HEK293 (cell line): ENCODE data around the gene CCM2.

Source experiments
- CTCF ChIA-PET: fragments of 350-600 bp; formaldehyde crosslinking; extraction: SDS; loops from one replicate; lab custom pipeline; 2021; ENCODE audit warnings: antibody characterized with exemption; lab: Yijun Ruan, JAX
- POLR2A ChIA-PET: fragments of 300-600 bp; formaldehyde crosslinking; extraction: SDS; loops from one replicate; lab custom pipeline; 2020; ENCODE audit warnings: antibody characterized with exemption, inconsistent platforms; lab: Yijun Ruan, JAX
- H3K27ac ChIP-seq: fragments of 200-500 bp; sonication (Bioruptor generic); 2 replicates; pipeline ENCODE4 v1.5.1; 2014; ENCODE audit warnings: low read depth, low read length, control low read depth, inconsistent platforms; ENCODE audit errors: extremely low read depth
- H3K36me3 ChIP-seq, 2 experiments: fragments of 200-500 bp in 1 of 2; sonication (Bioruptor generic) in 1 of 2; 1 replicate in 1 of 2; 2 replicates in 1 of 2; pipeline ENCODE4 v1.5.1; 2014 to 2017; ENCODE audit warnings: inconsistent platforms in 2 of 2, low read length in 2 of 2; ENCODE audit not compliant: control insufficient read depth in 2 of 2, insufficient read depth in 1 of 2
- H3K4me1 ChIP-seq: fragments of 200-500 bp; sonication (Bioruptor generic); 2 replicates; pipeline ENCODE4 v1.5.1; 2014; ENCODE audit warnings: mild to moderate bottlenecking, low read length, inconsistent platforms; ENCODE audit not compliant: control insufficient read depth, insufficient read depth
- H3K4me3 ChIP-seq: 2 replicates; pipeline ENCODE4 v1.5.1; 2011; ENCODE audit warnings: low read depth, mild to moderate bottlenecking, control low read depth, low read length, moderate library complexity
- H3K9me3 ChIP-seq: fragments of 200-500 bp; sonication (Bioruptor generic); 2 replicates; pipeline ENCODE4 v1.5.1; 2014; ENCODE audit warnings: low read depth, low read length, inconsistent platforms; ENCODE audit not compliant: control insufficient read depth, insufficient read depth
- HOXA7 ChIP-seq: sonication (generic); formaldehyde crosslinking; IDR thresholded peaks from 2 replicates; pipeline ENCODE4 v1.8.1; 2022; ENCODE audit warnings: missing genetic modification reagents, borderline replicate concordance
- KLF8 ChIP-seq: fragments of 450-650 bp; formaldehyde crosslinking; IDR thresholded peaks from 2 replicates; pipeline ENCODE4 v1.5.1; 2016; ENCODE audit warnings: missing biosample characterization, missing genetic modification characterization
- MYNN ChIP-seq: fragments of 450-650 bp; formaldehyde crosslinking; IDR thresholded peaks from 2 replicates; pipeline ENCODE4 v1.5.1; 2016; ENCODE audit warnings: missing biosample characterization, missing genetic modification characterization, borderline replicate concordance
- OSR2 ChIP-seq: fragments of 450-650 bp; formaldehyde crosslinking; IDR thresholded peaks from 2 replicates; pipeline ENCODE4 v1.5.1; 2016; ENCODE audit warnings: missing biosample characterization, missing genetic modification characterization
- SCRT1 ChIP-seq: fragments of 450-650 bp; formaldehyde crosslinking; IDR thresholded peaks from 2 replicates; pipeline ENCODE4 v1.5.1; 2016; ENCODE audit warnings: missing biosample characterization, missing genetic modification characterization, borderline replicate concordance
- SCRT2 ChIP-seq: fragments of 450-650 bp; formaldehyde crosslinking; IDR thresholded peaks from 2 replicates; pipeline ENCODE4 v1.5.1; 2016; ENCODE audit warnings: missing biosample characterization, missing genetic modification characterization
- ZBTB10 ChIP-seq: fragments of 450-650 bp; formaldehyde crosslinking; IDR thresholded peaks from 2 replicates; pipeline ENCODE4 v1.5.1; 2016; ENCODE audit warnings: missing biosample characterization, missing genetic modification characterization
- ZBTB21 ChIP-seq: fragments of 450-650 bp; formaldehyde crosslinking; IDR thresholded peaks from 2 replicates; pipeline ENCODE4 v1.5.1; 2017; ENCODE audit warnings: missing biosample characterization, missing genetic modification characterization
- ZBTB6 ChIP-seq: fragments of 450-650 bp; formaldehyde crosslinking; IDR thresholded peaks from 2 replicates; pipeline ENCODE4 v1.5.1; 2017; ENCODE audit warnings: missing biosample characterization, missing genetic modification characterization
- ZNF112 ChIP-seq: fragments of 450-650 bp; formaldehyde crosslinking; IDR thresholded peaks from 2 replicates; pipeline ENCODE4 v1.5.0; 2017; ENCODE audit warnings: missing biosample characterization, missing genetic modification characterization
- ZNF2 ChIP-seq: fragments of 450-650 bp; formaldehyde crosslinking; IDR thresholded peaks from 2 replicates; pipeline ENCODE4 v1.5.1; 2016; ENCODE audit warnings: missing biosample characterization, missing genetic modification characterization
- ZNF302 ChIP-seq: fragments of 450-650 bp; formaldehyde crosslinking; IDR thresholded peaks from 2 replicates; pipeline ENCODE4 v1.5.1; 2016; ENCODE audit warnings: missing biosample characterization, missing genetic modification characterization, low read depth
- ZNF423 ChIP-seq: fragments of 450-650 bp; formaldehyde crosslinking; IDR thresholded peaks from 2 replicates; pipeline ENCODE4 v1.5.1; 2016; ENCODE audit warnings: missing biosample characterization, missing genetic modification characterization
- ZNF433 ChIP-seq: fragments of 450-650 bp; formaldehyde crosslinking; IDR thresholded peaks from 2 replicates; pipeline ENCODE4 v1.5.1; 2016; ENCODE audit warnings: missing biosample characterization, missing genetic modification characterization, low read depth
- ZNF473 ChIP-seq: fragments of 450-650 bp; formaldehyde crosslinking; IDR thresholded peaks from 2 replicates; pipeline ENCODE4 v1.5.1; 2017; ENCODE audit warnings: missing biosample characterization, missing genetic modification characterization
- ZNF521 ChIP-seq: fragments of 450-650 bp; formaldehyde crosslinking; IDR thresholded peaks from 2 replicates; pipeline ENCODE4 v1.5.1; 2017; ENCODE audit warnings: missing biosample characterization, mild to moderate bottlenecking, missing genetic modification characterization
- ZNF548 ChIP-seq: fragments of 450-650 bp; formaldehyde crosslinking; IDR thresholded peaks from 2 replicates; pipeline ENCODE4 v1.5.1; 2016; ENCODE audit warnings: missing biosample characterization, missing genetic modification characterization
- ZNF558 ChIP-seq: fragments of 450-650 bp; formaldehyde crosslinking; IDR thresholded peaks from 2 replicates; pipeline ENCODE4 v1.5.1; 2016; ENCODE audit warnings: missing biosample characterization, missing genetic modification characterization
- ZNF658 ChIP-seq: fragments of 450-650 bp; formaldehyde crosslinking; IDR thresholded peaks from 2 replicates; pipeline ENCODE4; 2016; ENCODE audit warnings: missing biosample characterization, missing genetic modification characterization
- ZNF792 ChIP-seq: fragments of 450-650 bp; formaldehyde crosslinking; IDR thresholded peaks from 2 replicates; pipeline ENCODE4 v1.5.1; 2016; ENCODE audit warnings: missing biosample characterization, missing genetic modification characterization
- ZNF837 ChIP-seq: fragments of 450-650 bp; formaldehyde crosslinking; IDR thresholded peaks from 2 replicates; pipeline ENCODE4 v1.5.1; 2016; ENCODE audit warnings: missing biosample characterization, missing genetic modification characterization

CCM2 gene

GRCh38 chr7:45035371-45035770 lies 35.4 kb downstream of the CCM2 start:
- ChIA-PET POLR2A (interaction anchor here (1.8 kb wide), 1 partner anchor 34 kb away, joined by 4 read pairs; no protein-coding TSS in a partner anchor), CTCF (interaction anchor here (0.6 to 1.1 kb wide), 2 partner anchors 10 to 224 kb away, joined by 3 to 5 read pairs; no protein-coding TSS in a partner anchor)
- H3K27ac ChIP-seq = no peak overlapping the region
- peaks cover 4 to 16% of the 10 kb centered on the region in 2 experiments; a peak in 2 of 3 replicates for H3K36me3 ChIP-seq
- no peak for TF ChIP-seq ZNF558 (tag by site-specific recombination)
- no peak for TF ChIP-seq HOXA7 (CRISPR knock-in tag)
- TF ChIP-seq SCRT1 (tag by site-specific recombination) = peak; percentile 53; the same call in 1 of the 2 replicates
- no peak for TF ChIP-seq ZBTB10 (tag by site-specific recombination)
- no peak for TF ChIP-seq ZNF433 (tag by site-specific recombination)
- TF ChIP-seq ZNF423 (tag by site-specific recombination) = no peak
- TF ChIP-seq ZNF548 (tag by site-specific recombination) = no peak
- TF ChIP-seq ZNF837 (tag by site-specific recombination) = no peak
- TF ChIP-seq ZNF112 (tag by site-specific recombination) = no peak
- TF ChIP-seq ZNF2 = no peak
- 0 out of 2 replicates have a peak, but pooled peaks have one; percentile 18 for TF ChIP-seq SCRT2 (tag by site-specific recombination)
- no peaks in the 10 kb centered on the region for H3K9me3 ChIP-seq
- H3K4me3 ChIP-seq = no peak overlapping the region
- no peaks in the 10 kb centered on the region; the same call in 1 of the 2 replicates for H3K4me1 ChIP-seq

- peaks cover 4 to 16% of the 10 kb centered on the region in 2 experiments; a peak in 2 of 3 replicates for H3K36me3 ChIP-seq
- no peak overlapping the region for H3K27ac ChIP-seq
- POLR2A ChIA-PET = interaction anchor here (1.8 kb wide), 1 partner anchor 35 kb away, joined by 4 read pairs; no protein-coding TSS in a partner anchor
- no peaks in the 10 kb centered on the region for H3K9me3 ChIP-seq
- no peaks in the 10 kb centered on the region; the same call in 1 of the 2 replicates for H3K4me1 ChIP-seq
- no peak overlapping the region for H3K4me3 ChIP-seq
- CTCF ChIA-PET = interaction anchor here (1.1 kb wide), 1 partner anchor 9 kb away, joined by 5 read pairs; no protein-coding TSS in a partner anchor
- TF ChIP-seq MYNN (tag by site-specific recombination) (no peak), OSR2 (tag by site-specific recombination) (no peak), ZBTB6 (tag by site-specific recombination) (no peak), ZBTB21 (tag by site-specific recombination) (no peak), ZNF521 (tag by site-specific recombination) (no peak), ZNF302 (tag by site-specific recombination) (no peak), ZNF658 (tag by site-specific recombination) (no peak), KLF8 (tag by site-specific recombination) (no peak), ZNF473 (no peak), ZNF792 (tag by site-specific recombination) (no peak)
Observed at GRCh38 chr7:45035893-45036292, 35.9 kb downstream of the CCM2 start.
